IMR-90 (cell line): Measurements from ENCODE around the gene ICAM1. TPM values are rescaled to one million over a fixed set of nuclear protein-coding genes. Genes with fewer than 3 reads are reported as not detected.

Experiments
- ATAC-seq: fragments of 200-7000 bp; cut with Tn5 transposase; 2 replicates; pipeline ENCODE4 v1.9.1; 2020; ENCODE audit warnings: low read depth, mild to moderate bottlenecking, moderate library complexity
- BruUV-seq: library from RNA; stranded (reverse); fragments of 400-500 nt; replicated peaks from 2 replicates; lab custom pipeline; 2021; lab: Mats Ljungman, UMichigan
- CTCF ChIA-PET: fragments of 300-600 bp; formaldehyde crosslinking; extraction: SDS; loops from one replicate; lab custom pipeline; 2021; ENCODE audit warnings: antibody characterized with exemption; lab: Yijun Ruan, JAX
- POLR2A ChIA-PET: fragments of 300-600 bp; sonication (Branson Sonifier 250); formaldehyde crosslinking; loops from one replicate; lab custom pipeline; 2022; ENCODE audit warnings: antibody characterized with exemption; ENCODE audit not compliant: unreplicated experiment; lab: Charles Lee
- DNase-seq: peaks from one replicate; pipeline ENCODE4 v3.0.0; 2013
- H2AFZ ChIP-seq: replicated peaks from 2 replicates; pipeline ENCODE3; 2013; ENCODE audit warnings: low read length, mild to moderate bottlenecking; ENCODE audit not compliant: poor library complexity
- H2AK5ac ChIP-seq: 2 replicates; pipeline ENCODE4 v1.6.1; 2013; ENCODE audit warnings: low read depth, low read length, inconsistent platforms
- H2AK9ac ChIP-seq: replicated peaks from 2 replicates; pipeline ENCODE3; 2013; ENCODE audit warnings: mild to moderate bottlenecking, low read depth, low read length, moderate library complexity; ENCODE audit not compliant: poor library complexity
- H2BK120ac ChIP-seq: 2 replicates; pipeline ENCODE4 v1.6.1; 2013; ENCODE audit warnings: low read depth, low read length, inconsistent platforms
- H2BK15ac ChIP-seq: 3 replicates; pipeline ENCODE4 v1.6.1; 2013; ENCODE audit warnings: low read depth, low read length, inconsistent platforms
- H2BK20ac ChIP-seq: 2 replicates; pipeline ENCODE4 v1.6.1; 2013; ENCODE audit warnings: low read depth, mild to moderate bottlenecking, inconsistent platforms, low read length, moderate library complexity
- H2BK5ac ChIP-seq: 2 replicates; pipeline ENCODE4 v1.6.1; 2013; ENCODE audit warnings: mild to moderate bottlenecking, low read depth, low read length, inconsistent platforms; ENCODE audit not compliant: poor library complexity, severe bottlenecking
- H3K14ac ChIP-seq: replicated peaks from 2 replicates; pipeline ENCODE4 v1.6.1; 2013; ENCODE audit warnings: low read depth, low read length, inconsistent platforms
- H3K18ac ChIP-seq: 2 replicates; pipeline ENCODE4 v1.6.1; 2013; ENCODE audit warnings: low read depth, low read length, control low read depth
- H3K23ac ChIP-seq: 2 replicates; pipeline ENCODE4 v1.6.1; 2013; ENCODE audit warnings: low read depth, low read length, inconsistent platforms
- H3K27ac ChIP-seq: 2 replicates; pipeline ENCODE4 v1.5.1; 2013; ENCODE audit warnings: mild to moderate bottlenecking, control low read depth, low read length; ENCODE audit not compliant: insufficient read depth
- H3K27me3 ChIP-seq: 2 replicates; pipeline ENCODE4 v1.6.1; 2013; ENCODE audit warnings: low read length; ENCODE audit not compliant: control insufficient read depth, insufficient read depth
- H3K36me3 ChIP-seq: 2 replicates; pipeline ENCODE4 v1.6.1; 2013; ENCODE audit warnings: low read length, mixed read lengths; ENCODE audit not compliant: control insufficient read depth, insufficient read depth
- H3K4ac ChIP-seq: 2 replicates; pipeline ENCODE4 v1.6.1; 2013; ENCODE audit warnings: low read depth, low read length, inconsistent platforms
- H3K4me1 ChIP-seq: 2 replicates; pipeline ENCODE4 v1.6.1; 2013; ENCODE audit warnings: low read length, mixed read lengths; ENCODE audit not compliant: control insufficient read depth, insufficient read depth
- H3K4me2 ChIP-seq: 2 replicates; pipeline ENCODE4 v1.6.1; 2013; ENCODE audit warnings: low read depth, mild to moderate bottlenecking, control low read depth, low read length, moderate library complexity
- H3K4me3 ChIP-seq: 2 replicates; pipeline ENCODE4 v1.5.1; 2013; ENCODE audit warnings: low read depth, mild to moderate bottlenecking, control low read depth, low read length, moderate library complexity; ENCODE audit not compliant: insufficient read depth
- H3K56ac ChIP-seq: 2 replicates; pipeline ENCODE4 v1.6.1; 2013; ENCODE audit warnings: low read length, inconsistent platforms; ENCODE audit not compliant: insufficient read depth; ENCODE audit errors: extremely low read depth
- H3K79me1 ChIP-seq, 2 experiments: 2 replicates each; pipeline ENCODE4 v1.6.1; 2013; ENCODE audit warnings: low read length in 2 of 2, inconsistent platforms in 1 of 2, low read depth in 1 of 2
- H3K9ac ChIP-seq: 2 replicates; pipeline ENCODE4 v1.6.1; 2013; ENCODE audit warnings: low read depth, low read length, control low read depth
- H3K9me1 ChIP-seq: 2 replicates; pipeline ENCODE4 v1.6.1; 2013; ENCODE audit warnings: low read length, inconsistent platforms; ENCODE audit not compliant: insufficient read depth
- H3K9me3 ChIP-seq: 2 replicates; pipeline ENCODE4 v1.6.1; 2013; ENCODE audit warnings: low read length; ENCODE audit not compliant: control insufficient read depth, insufficient read depth
- H4K20me1 ChIP-seq: 2 replicates; pipeline ENCODE4 v1.6.1; 2013; ENCODE audit warnings: low read length, inconsistent platforms; ENCODE audit not compliant: insufficient read depth
- H4K5ac ChIP-seq: 2 replicates; pipeline ENCODE4 v1.6.1; 2013; ENCODE audit warnings: mild to moderate bottlenecking, low read depth, low read length, control low read depth
- H4K8ac ChIP-seq, 2 experiments: 2 replicates each; pipeline ENCODE4 v1.6.1; 2013; ENCODE audit warnings: low read depth in 2 of 2, low read length in 2 of 2, control low read depth in 1 of 2, inconsistent platforms in 1 of 2
- H4K91ac ChIP-seq: 2 replicates; pipeline ENCODE4 v1.6.1; 2013; ENCODE audit warnings: low read depth, low read length, inconsistent platforms; ENCODE audit not compliant: insufficient read depth
- BHLHE40 ChIP-seq: fragments of 150-350 bp; IDR thresholded peaks from 2 replicates; pipeline ENCODE4 v1.6.1; 2016; ENCODE audit warnings: mild to moderate bottlenecking, low read depth, low read length
- CEBPB ChIP-seq: IDR thresholded peaks from 2 replicates; pipeline ENCODE4 v1.6.1; 2012; ENCODE audit warnings: low read depth, low read length, improper control_type of control experiment
- CHD1 ChIP-seq: IDR thresholded peaks from 2 replicates; pipeline ENCODE4 v1.6.1; 2012; ENCODE audit warnings: low read depth, low read length, improper control_type of control experiment
- CTCF ChIP-seq: conservative IDR thresholded peaks from 2 replicates; pipeline ENCODE4 v1.5.1; 2012; ENCODE audit warnings: mild to moderate bottlenecking, low read depth, low read length, improper control_type of control experiment
- ELK1 ChIP-seq: fragments of 150-350 bp; IDR thresholded peaks from 2 replicates; pipeline ENCODE4 v1.6.1; 2016; ENCODE audit warnings: low read depth, mild to moderate bottlenecking, low read length, moderate library complexity, borderline replicate concordance
- FOS ChIP-seq: fragments of 150-350 bp; IDR thresholded peaks from 2 replicates; pipeline ENCODE4 v1.6.1; 2016; ENCODE audit warnings: low read depth, low read length
- MAFK ChIP-seq: IDR thresholded peaks from 2 replicates; pipeline ENCODE4 v1.6.1; 2012; ENCODE audit warnings: low read depth, low read length, improper control_type of control experiment
- MXI1 ChIP-seq: IDR thresholded peaks from 2 replicates; pipeline ENCODE4 v1.6.1; 2012; ENCODE audit warnings: low read depth, mild to moderate bottlenecking, low read length, moderate library complexity, borderline replicate concordance
- NFE2L2 ChIP-seq: fragments of 150-350 bp; IDR thresholded peaks from 2 replicates; pipeline ENCODE4 v1.6.1; 2016; ENCODE audit warnings: low read depth, mild to moderate bottlenecking, low read length
- POLR2A ChIP-seq: IDR thresholded peaks from 2 replicates; pipeline ENCODE4 v1.6.1; 2012; ENCODE audit warnings: mild to moderate bottlenecking, low read depth, low read length
- RAD21 ChIP-seq: IDR thresholded peaks from 2 replicates; pipeline ENCODE4 v1.6.1; 2012; ENCODE audit warnings: low read length, improper control_type of control experiment
- RCOR1 ChIP-seq: IDR thresholded peaks from 2 replicates; pipeline ENCODE4 v1.6.1; 2012; ENCODE audit warnings: mild to moderate bottlenecking, low read length, improper control_type of control experiment; ENCODE audit not compliant: insufficient replicate concordance
- RFX5 ChIP-seq: IDR thresholded peaks from 2 replicates; pipeline ENCODE4 v1.8.0; 2012; ENCODE audit warnings: low read depth, mild to moderate bottlenecking, low read length, moderate library complexity
- SMC3 ChIP-seq: fragments of 150-350 bp; IDR thresholded peaks from 2 replicates; pipeline ENCODE4 v1.6.1; 2016; ENCODE audit warnings: low read depth, mild to moderate bottlenecking, antibody characterized with exemption, low read length, moderate library complexity
- USF2 ChIP-seq: fragments of 150-350 bp; IDR thresholded peaks from 2 replicates; pipeline ENCODE4 v1.6.1; 2017; ENCODE audit warnings: mild to moderate bottlenecking, antibody characterized with exemption, low read length, low read depth
- WGBS, 2 experiments: methylation state at CpG; one replicate each; pipeline versions ENCODE4 v1.1.5 to v1.1.7; 2013; ENCODE audit warnings: missing lambda C conversion rate in 2 of 2; ENCODE audit not compliant: insufficient read length in 1 of 2; ENCODE audit errors: extremely low coverage in 2 of 2; 5-methylcytosine and 5-hydroxymethylcytosine counted together
- dilution Hi-C: fragments of 300-500 bp; cut with HindIII; formaldehyde crosslinking; loops from one replicate; pipeline ENCODE4 v1.14.3; 2018; ENCODE audit warnings: low sequenced_read_pairs; ENCODE audit not compliant: unreplicated experiment
- in situ Hi-C: fragments of 300-500 bp; cut with MboI; formaldehyde crosslinking; loops from 3 replicates; pipeline ENCODE4 v1.14.3; 2019; ENCODE audit warnings: low sequenced_read_pairs, inconsistent platforms, mixed read lengths
- intact Hi-C: fragments of 100-400 bp; cut with micrococcal nuclease; formaldehyde crosslinking; loops from 2 replicates; pipeline ENCODE4 v1.10.0; 2022
- polyA plus RNA-seq, 3 experiments: library from polyadenylated mRNA; depleted of rRNA; stranded (reverse); fragments of >200 nt; gene quantifications; 2 replicates each; pipeline ENCODE4 v1.2.3, GENCODE V29; 2012; ENCODE audit warnings: low replicate concordance in 1 of 3
- total RNA-seq: library from RNA; depleted of rRNA; stranded (reverse); fragments of >200 nt; gene quantifications from 2 replicates; pipeline ENCODE4 v1.2.3, GENCODE V29; 2012

Gene ICAM1
- total and polyA plus RNA-seq, 2 of the 4 experiments (the other 2 are of a cell fraction): 10.6 to 19.1 TPM

GRCh38 chr19:10231612-10232228 is 39.2 kb upstream of the ICAM1 start:
- Histone ChIP-seq H3K4me1 (peaks cover 25% of the 10 kb centered on the region), H3K27me3 (no peaks in the 10 kb centered on the region), H2AK9ac (no peak overlapping the region), H2BK120ac (peak overlapping the region; percentile 11; the same call in 1 of the 2 replicates), H2BK15ac (peak overlapping the region; percentile 34; the same call in 1 of the 3 replicates), H3K23ac (no peak overlapping the region), H3K79me1 (peaks cover 29 to 45% of the 10 kb centered on the region in 2 experiments; a peak in 3 of 4 replicates), H3K9me1 (peaks cover 14% of the 10 kb centered on the region), H3K4me2 (peak overlapping the region; percentile 34), H4K8ac (peak overlapping the region; percentile 18 to 66; a peak in 2 of 4 replicates), H4K20me1 (peaks cover 14% of the 10 kb centered on the region), H3K14ac (peak overlapping the region; percentile 18), H2AK5ac (peak overlapping the region; percentile 85), H4K91ac (no peak overlapping the region), H3K27ac (peak overlapping the region; percentile 75; the same call in 1 of the 2 replicates), H2BK5ac (peak overlapping the region; percentile 4), H3K4me3 (peak overlapping the region; percentile 87), H3K36me3 (peaks cover 7% of the 10 kb centered on the region; the same call in 1 of the 2 replicates), H3K9me3 (no peaks in the 10 kb centered on the region), H3K4ac (peak overlapping the region; percentile 67), H3K56ac (no peak overlapping the region), H3K9ac (peak overlapping the region; percentile 47; the same call in 1 of the 2 replicates), H3K18ac (peak overlapping the region; percentile 42), H2BK20ac (peak overlapping the region; percentile 48; the same call in 1 of the 2 replicates), H2AFZ (peak overlapping the region; percentile 69), H4K5ac (peak overlapping the region; percentile 45)
- in situ Hi-C loops (no loop called here), dilution Hi-C loops (no loop called here), intact Hi-C loops (loop anchor here (2.0 kb wide), 1 partner anchor 37 kb away; the partner anchor contains the start of gene DNMT1)
- CTCF ChIA-PET: interaction anchor here (0.5 kb wide), 1 partner anchor 18 kb away, joined by 5 read pairs; no protein-coding TSS in a partner anchor
- DNase-seq: no peak
- BruUV-seq: no TSS peak
- 46% methylated on average over 4 of the region's 8 CpGs; no CpG with 5 or more reads in 1 of the 2 experiments for WGBS, 2 experiments
- no peak for ATAC-seq
- POLR2A ChIA-PET: no interaction called here
- no peak for TF ChIP-seq RAD21
- no peak for TF ChIP-seq SMC3
- TF ChIP-seq RFX5: no peak
- no peak for TF ChIP-seq MXI1
- no peak for TF ChIP-seq MAFK
- TF ChIP-seq RCOR1: no peak
- no peak for TF ChIP-seq CTCF
- TF ChIP-seq CEBPB: no peak
- no peak for TF ChIP-seq CHD1
- TF ChIP-seq NFE2L2: no peak
- TF ChIP-seq FOS: no peak
- TF ChIP-seq POLR2A: no peak
- no peak for TF ChIP-seq USF2
- TF ChIP-seq BHLHE40: no peak
- no peak for TF ChIP-seq ELK1
